ENCODE results near the gene HSD17B4. TPM values are rescaled to one million over a fixed set of nuclear protein-coding genes. Genes with fewer than 3 reads are reported as not detected.

Gene HSD17B4
- total and polyA plus RNA-seq, 9 of the 15 experiments (the other 6 are each of a cell fraction or from before 2014, with no cell fraction given), result 50.6 to 187 (median 94.6) TPM

GRCh38 chr5:119452373-119453039 lies at the start of gene HSD17B4 (continued):
- TF ChIP-seq ZBTB9 (CRISPR knock-in tag; IDR thresholded peaks at IDR 0.05) (0 out of 2 replicates have a peak, but pooled peaks have one; percentile 40), HCFC1 (IDR thresholded peaks at IDR 0.05; ENCODE audit: low read depth, low read length) (peak; percentile 89), CBX5 (IDR thresholded peaks at IDR 0.05; ENCODE audit: borderline replicate concordance, low read depth) (no peak), ARID1B (IDR thresholded peaks at IDR 0.05) (peak; percentile 45), CTBP1 (IDR thresholded peaks at IDR 0.05; ENCODE audit: borderline replicate concordance) (peak; percentile 78), ZNF165 (CRISPR knock-in tag; IDR thresholded peaks at IDR 0.05; ENCODE audit: borderline replicate concordance) (no peak), NR2C2 (CRISPR knock-in tag; IDR thresholded peaks at IDR 0.05) (peak; percentile 83), NR2C2 (tag; IDR thresholded peaks at IDR 0.05) (peak; percentile 82), MEF2D (tag; conservative IDR thresholded peaks at IDR 0.05; ENCODE audit: low read depth) (0 out of 2 replicates have a peak, but pooled peaks have one; percentile 27), FOXM1 (IDR thresholded peaks at IDR 0.05; ENCODE audit: low read depth) (no peak), FOXM1 (CRISPR knock-in tag; IDR thresholded peaks at IDR 0.05; ENCODE audit: low read depth) (no peak), ZEB2 (IDR thresholded peaks at IDR 0.05) (peak; percentile 76; the same call in 1 of the 2 replicates), CBFA2T3 (IDR thresholded peaks at IDR 0.05) (0 out of 2 replicates have a peak, but pooled peaks have one; percentile 13), THRAP3 (IDR thresholded peaks at IDR 0.05; ENCODE audit: borderline replicate concordance) (no peak), KDM1A (IDR thresholded peaks at IDR 0.05) (peak; percentile 29 to 44; a peak in 1 of 4 replicates), KDM5B (IDR thresholded peaks at IDR 0.05; ENCODE audit: insufficient replicate concordance, low read depth, low read length) (peak; percentile 67), MAX (CRISPR knock-in tag; IDR thresholded peaks at IDR 0.05) (peak; percentile 73; the same call in 1 of the 2 replicates), ZBTB11 (CRISPR knock-in tag; IDR thresholded peaks at IDR 0.05) (peak in 1 of 3 experiments; percentile 90; a peak in 2 of 6 replicates), TRIM25 (IDR thresholded peaks at IDR 0.05; ENCODE audit: borderline replicate concordance) (no peak), PTBP1 (IDR thresholded peaks at IDR 0.05; ENCODE audit: low read depth, low read length) (no peak), CBFB (CRISPR knock-in tag; IDR thresholded peaks at IDR 0.05) (no peak), FOXK2 (conservative IDR thresholded peaks at IDR 0.05 in 1 of 2, IDR thresholded peaks at IDR 0.05 in 1 of 2; ENCODE audit: low read depth in 2 of 2) (no peak)
